ENCODE measurements around the gene KANSL1. TPM values are rescaled to one million over a fixed set of nuclear protein-coding genes. Genes with fewer than 3 reads are reported as not detected.

The KANSL1 gene
- total and polyA plus RNA-seq, 2 donors (not counting 1 experiment from before 2014, with no cell fraction given) = 8.4 to 78.6 TPM

DNA sequence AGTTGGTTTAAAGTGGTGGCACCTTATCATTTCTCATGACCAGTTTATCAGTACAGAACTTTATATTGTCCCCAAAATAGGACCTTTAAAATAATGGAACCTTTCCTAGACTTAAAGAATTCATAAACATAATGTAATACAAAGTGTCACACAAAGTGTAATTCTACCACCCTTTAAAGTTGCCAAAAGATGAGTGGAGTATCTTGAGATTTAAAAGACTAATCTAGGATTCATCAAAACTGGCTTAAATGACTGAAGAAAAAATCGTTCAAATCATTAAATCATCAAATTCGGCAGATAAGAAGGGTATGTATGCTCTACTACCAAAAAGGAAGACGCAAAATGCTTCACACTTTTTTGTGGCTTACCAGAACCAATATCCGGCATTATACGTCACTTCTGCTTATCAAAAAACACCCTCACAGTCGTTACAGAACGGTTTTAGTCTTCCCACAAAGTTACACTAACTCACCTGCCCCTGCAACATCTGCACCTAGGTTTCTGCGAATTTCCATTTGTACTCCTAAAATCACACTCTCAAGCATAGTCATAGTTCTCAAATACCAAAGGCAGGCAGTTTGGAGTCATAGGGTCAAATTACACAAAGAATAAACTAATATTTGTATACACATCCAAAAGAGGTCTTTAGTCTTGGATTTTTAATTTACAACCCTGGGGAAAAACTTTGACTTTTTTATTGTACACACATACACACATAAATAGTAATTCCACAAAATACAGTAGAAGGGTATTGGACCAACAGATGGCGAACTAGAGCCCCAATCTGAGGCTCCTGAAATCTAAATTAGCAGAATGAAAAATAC is 1.4 kb upstream of the KANSL1 start:
- Histone ChIP-seq H3K9ac (ENCODE audit: insufficient read depth, low read length) (peak overlapping the region; percentile 77), H3K4me3 (replicated peaks in 1 of 4; ENCODE audit: control extremely low read depth in 1 of 4, insufficient read depth in 1 of 4, low read depth in 3 of 4, low read length in 4 of 4) (peak overlapping the region; percentile 72 to 91 (median 76)), H3K9me3 (ENCODE audit: control insufficient read depth, insufficient read depth, low read depth, low read length) (no peaks in the 10 kb centered on the region), H3K27ac (ENCODE audit: insufficient read depth, low read length) (peak overlapping the region; percentile 71), H3K36me3 (ENCODE audit: control insufficient read depth, insufficient read depth, low read length) (no peaks in the 10 kb centered on the region), H4K20me1 (ENCODE audit: control insufficient read depth, extremely low read depth, insufficient read depth, low read length) (no peaks in the 10 kb centered on the region), H3K27me3 (ENCODE audit: control insufficient read depth, insufficient read depth, low read length) (no peaks in the 10 kb centered on the region), H3K4me1 (ENCODE audit: control insufficient read depth, extremely low read depth, insufficient read depth, low read length) (peaks cover 12% of the 10 kb centered on the region), H3K79me2 (ENCODE audit: control insufficient read depth, insufficient read depth, low read length) (peaks cover 60% of the 10 kb centered on the region), H2AFZ (ENCODE audit: low read length) (peak overlapping the region; percentile 58), H3K4me2 (ENCODE audit: extremely low read depth, insufficient read depth, low read length) (peak overlapping the region; percentile 89)
- no peak for TF ChIP-seq EZH2 (IDR thresholded peaks at IDR 0.05; ENCODE audit: low read length, missing control alignments)
- TF ChIP-seq, protein P1, sequence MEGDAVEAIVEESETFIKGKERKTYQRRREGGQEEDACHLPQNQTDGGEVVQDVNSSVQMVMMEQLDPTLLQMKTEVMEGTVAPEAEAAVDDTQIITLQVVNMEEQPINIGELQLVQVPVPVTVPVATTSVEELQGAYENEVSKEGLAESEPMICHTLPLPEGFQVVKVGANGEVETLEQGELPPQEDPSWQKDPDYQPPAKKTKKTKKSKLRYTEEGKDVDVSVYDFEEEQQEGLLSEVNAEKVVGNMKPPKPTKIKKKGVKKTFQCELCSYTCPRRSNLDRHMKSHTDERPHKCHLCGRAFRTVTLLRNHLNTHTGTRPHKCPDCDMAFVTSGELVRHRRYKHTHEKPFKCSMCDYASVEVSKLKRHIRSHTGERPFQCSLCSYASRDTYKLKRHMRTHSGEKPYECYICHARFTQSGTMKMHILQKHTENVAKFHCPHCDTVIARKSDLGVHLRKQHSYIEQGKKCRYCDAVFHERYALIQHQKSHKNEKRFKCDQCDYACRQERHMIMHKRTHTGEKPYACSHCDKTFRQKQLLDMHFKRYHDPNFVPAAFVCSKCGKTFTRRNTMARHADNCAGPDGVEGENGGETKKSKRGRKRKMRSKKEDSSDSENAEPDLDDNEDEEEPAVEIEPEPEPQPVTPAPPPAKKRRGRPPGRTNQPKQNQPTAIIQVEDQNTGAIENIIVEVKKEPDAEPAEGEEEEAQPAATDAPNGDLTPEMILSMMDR (conservative IDR thresholded peaks at IDR 0.05 in 1 of 2, IDR thresholded peaks at IDR 0.05 in 1 of 2; ENCODE audit: low read depth in 1 of 2, low read length in 2 of 2) = peak; percentile 66 to 80
- DNase-seq (ENCODE audit: low read depth in 2 of 2) = peak; percentile 44 to 80

DNA sequence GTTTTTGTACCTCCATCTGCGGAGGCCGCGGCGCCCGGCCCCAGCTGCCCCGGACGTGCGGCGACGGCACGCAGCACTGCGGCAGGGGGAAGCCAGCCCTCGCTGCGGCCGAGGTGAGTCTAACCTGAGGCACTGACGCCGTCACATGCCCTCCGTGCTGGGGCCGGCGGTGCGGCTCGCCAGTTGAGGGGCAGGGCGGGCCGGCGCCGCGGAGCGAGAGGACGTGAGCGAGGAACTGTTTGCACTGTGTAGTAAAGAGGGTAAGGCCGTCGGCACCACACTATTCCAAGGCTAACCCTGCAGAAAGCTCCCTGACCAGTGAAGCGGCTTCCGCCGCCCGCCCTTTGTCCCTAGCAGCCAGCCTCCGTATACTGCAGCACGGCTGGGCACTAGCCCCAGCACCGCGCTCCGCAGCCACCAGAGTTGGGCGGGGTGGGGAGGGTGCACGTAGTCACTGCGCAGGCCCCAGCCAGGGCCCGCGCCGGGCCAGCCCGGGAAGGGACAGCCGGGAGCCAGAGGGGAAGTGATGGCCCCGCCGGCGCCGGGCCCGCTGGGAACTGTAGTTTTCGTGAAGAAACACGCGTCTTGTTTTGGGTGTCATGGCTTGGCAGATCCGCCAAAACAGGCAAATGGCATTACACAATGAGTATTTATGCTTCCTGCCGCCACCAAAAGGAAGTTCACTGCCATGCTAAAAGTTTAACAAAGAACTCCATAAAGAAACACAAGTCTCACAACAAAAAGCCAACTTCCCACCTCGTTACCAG is 580 bp upstream of the KANSL1 start:
- no peaks in the 10 kb centered on the region for H4K20me1 ChIP-seq (ENCODE audit: control insufficient read depth, extremely low read depth, insufficient read depth, low read length)

More for the DNA sequence above, 580 bp upstream of the KANSL1 start:
- Histone ChIP-seq H3K27me3 (ENCODE audit: control insufficient read depth, insufficient read depth, low read length) (no peaks in the 10 kb centered on the region), H3K27ac (ENCODE audit: insufficient read depth, low read length) (peak overlapping the region; percentile 71), H3K36me3 (ENCODE audit: control insufficient read depth, insufficient read depth, low read length) (no peaks in the 10 kb centered on the region), H3K79me2 (ENCODE audit: control insufficient read depth, insufficient read depth, low read length) (peaks cover 66% of the 10 kb centered on the region), H3K4me3 (replicated peaks in 1 of 4; ENCODE audit: control extremely low read depth in 1 of 4, insufficient read depth in 1 of 4, low read depth in 3 of 4, low read length in 4 of 4) (peak overlapping the region; percentile 72 to 91 (median 76)), H3K9ac (ENCODE audit: insufficient read depth, low read length) (peak overlapping the region; percentile 77), H3K4me1 (ENCODE audit: control insufficient read depth, extremely low read depth, insufficient read depth, low read length) (peaks cover 11% of the 10 kb centered on the region), H3K4me2 (ENCODE audit: extremely low read depth, insufficient read depth, low read length) (peak overlapping the region; percentile 89), H2AFZ (ENCODE audit: low read length) (peak overlapping the region; percentile 80), H3K9me3 (ENCODE audit: control insufficient read depth, insufficient read depth, low read depth, low read length) (no peaks in the 10 kb centered on the region)
- peak; percentile 96 to 97 for DNase-seq (ENCODE audit: low read depth in 2 of 2)
- no peak for TF ChIP-seq EZH2 (IDR thresholded peaks at IDR 0.05; ENCODE audit: low read length, missing control alignments)
- TF ChIP-seq, protein P1 (conservative IDR thresholded peaks at IDR 0.05 in 1 of 2, IDR thresholded peaks at IDR 0.05 in 1 of 2; ENCODE audit: low read depth in 1 of 2, low read length in 2 of 2) = peak in 1 of 2 donors; percentile 10

All from fibroblast of lung (primary cell).